GM19397 (cell line): ENCODE data around the gene VILL.

Experiments
- ATAC-seq: cut with Tn5 transposase; IDR thresholded peaks from one replicate; pipeline ENCODE4 v1.9.1; 2021; ENCODE audit warnings: mild to moderate bottlenecking, moderate library complexity; ENCODE audit not compliant: unreplicated experiment

Gene VILL

GRCh38 chr3:37999836-38000235, 9.2 kb downstream of the VILL start:
- ATAC-seq, result no peak

- no peak for ATAC-seq
Observed at GRCh38 chr3:38000242-38000916, 9.8 kb downstream of the VILL start.

GRCh38 chr3:38000965-38001455, 10.4 kb downstream of the VILL start:
- no peak for ATAC-seq

- no peak for ATAC-seq
Observed at GRCh38 chr3:38001456-38002081, 11.0 kb downstream of the VILL start.

GRCh38 chr3:38002291-38002876, 11.8 kb downstream of the VILL start:
- no peak for ATAC-seq

GRCh38 chr3:38002940-38003339, 12.4 kb downstream of the VILL start:
- ATAC-seq, result no peak

GRCh38 chr3:38003371-38003816, 12.8 kb downstream of the VILL start:
- ATAC-seq, result no peak

- ATAC-seq, result no peak
Observed at GRCh38 chr3:38003817-38004414, 13.3 kb downstream of the VILL start.

- no peak for ATAC-seq
Observed at GRCh38 chr3:38004415-38005075, 14.0 kb downstream of the VILL start.

GRCh38 chr3:38005076-38006020, 14.8 kb downstream of the VILL start:
- no peak for ATAC-seq

- no peak for ATAC-seq
Observed at GRCh38 chr3:38006031-38006430, 15.4 kb downstream of the VILL start.

- ATAC-seq, result no peak
Observed at GRCh38 chr3:38006445-38006995, 15.9 kb downstream of the VILL start.

GRCh38 chr3:38007754-38008090, 17.1 kb downstream of the VILL start:
- no peak for ATAC-seq

GRCh38 chr3:38008191-38008701, 17.7 kb downstream of the VILL start:
- ATAC-seq, result no peak

GRCh38 chr3:38008971-38009580, 18.5 kb downstream of the VILL start:
- no peak for ATAC-seq

- no peak for ATAC-seq
Observed at GRCh38 chr3:38009807-38010591, 19.4 kb downstream of the VILL start.

GRCh38 chr3:38011111-38011510, 20.5 kb downstream of the VILL start:
- no peak for ATAC-seq

GRCh38 chr3:38015485-38015884, 24.9 kb downstream of the VILL start:
- ATAC-seq, result no peak
